ENCODE measurements around the gene GALNT18. TPM values are rescaled to one million over a fixed set of nuclear protein-coding genes. Genes with fewer than 3 reads are reported as not detected.

Gene GALNT18
- 3.8 and 4.6 TPM in 2 replicates for total RNA-seq

DNA sequence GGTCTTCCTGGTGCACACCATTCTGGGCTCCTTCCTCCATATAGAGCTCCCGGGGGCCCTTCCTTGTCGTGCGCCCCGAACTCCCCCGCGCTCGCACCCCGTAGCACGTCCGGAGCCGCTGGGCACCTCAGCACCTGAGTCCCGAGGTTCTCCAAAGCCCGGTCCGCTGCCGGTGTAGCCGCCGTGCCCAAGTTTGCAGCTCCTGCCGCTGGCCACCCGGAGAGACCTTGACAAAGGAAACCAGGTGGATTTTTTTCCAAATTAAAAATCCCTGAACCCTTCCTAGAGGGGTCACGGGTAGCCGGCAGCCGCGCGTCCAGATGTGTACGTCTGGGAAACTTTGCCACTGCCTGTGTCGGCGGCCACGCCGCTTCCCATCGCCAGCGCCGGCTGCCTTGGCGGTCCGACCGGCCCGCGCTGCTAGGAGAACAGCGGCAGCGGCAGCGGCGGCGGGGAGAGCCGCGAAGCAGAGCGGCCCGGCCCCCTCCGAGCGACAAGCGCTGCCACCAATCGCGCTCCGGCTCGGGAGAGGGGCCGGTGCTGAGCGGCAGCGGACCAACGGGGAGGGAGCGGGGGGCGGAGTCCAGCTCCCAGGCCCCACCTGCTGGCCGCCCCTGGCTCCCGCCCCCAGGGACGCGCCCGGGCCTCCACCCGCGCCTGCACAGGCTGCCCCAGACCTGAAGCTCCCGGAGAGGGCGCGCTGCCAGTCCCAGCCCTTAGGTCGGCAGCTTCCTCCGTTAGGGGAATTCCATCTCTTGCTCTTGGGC lies at the start of gene GALNT18:
Gene GALNT18, minus strand, starts transcription at position 433 of the 767 bp plus-strand sequence.

DNA sequence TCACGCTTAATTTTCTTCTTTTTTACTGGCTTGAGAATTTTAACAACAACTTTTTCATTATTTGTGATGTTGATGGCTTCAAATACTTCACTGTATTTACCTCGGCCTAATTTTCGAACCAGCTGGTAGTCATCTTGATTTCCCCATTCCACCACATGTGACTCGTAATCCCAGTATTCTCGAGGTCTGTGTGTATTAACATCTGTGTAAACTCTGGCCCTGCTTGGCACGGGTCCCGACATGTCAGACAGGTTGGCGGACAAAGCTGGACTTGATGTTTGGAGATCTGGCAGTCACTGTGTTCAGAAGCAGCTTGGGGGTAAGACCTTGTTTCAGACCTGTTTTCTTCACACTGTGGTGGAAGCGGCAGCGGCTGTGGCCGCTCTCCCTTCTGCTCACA lies 268.9 kb downstream of the GALNT18 start, which contains the start of gene CSNK2A3:
Gene CSNK2A3, minus strand, starts transcription at position 373 of the 400 bp plus-strand sequence. Its CDS starts 131 bp downstream, at position 242.

Other genes with a start within 250 kb of the GALNT18 start
- gene USP47, start 220.0 kb upstream of the GALNT18 start, total RNA-seq: 81.0 and 86.0 TPM in 2 replicates